SU-DHL-6 (cell line): ENCODE data around the gene OTUD7B.

Source experiments
- H2AFZ ChIP-seq: fragments of 200-600 bp; sonication (generic); 2 replicates; pipeline ENCODE4 v1.6.1; 2014; ENCODE audit warnings: low read depth, mild to moderate bottlenecking, moderate library complexity, mixed read lengths, antibody characterized with exemption, low read length; ENCODE audit not compliant: severe bottlenecking
- H3F3A ChIP-seq: fragments of 200-600 bp; shearing (Covaris generic); 2 replicates; pipeline ENCODE4 v1.6.0; 2016; ENCODE audit warnings: antibody characterized with exemption, mild to moderate bottlenecking; ENCODE audit not compliant: insufficient read depth
- H3K27ac ChIP-seq: fragments of 200-600 bp; sonication (generic); 2 replicates; pipeline ENCODE4 v1.5.1; 2016; ENCODE audit warnings: low read depth, mild to moderate bottlenecking, low read length, moderate library complexity, mixed read lengths
- H3K27me3 ChIP-seq: fragments of 200-600 bp; sonication (generic), shearing (Covaris generic); 2 replicates; pipeline ENCODE4 v1.6.0; 2014; ENCODE audit warnings: mild to moderate bottlenecking, low read length
- H3K36me3 ChIP-seq: fragments of 200-600 bp; sonication (generic); 2 replicates; pipeline ENCODE4 v1.6.1; 2014; ENCODE audit warnings: mild to moderate bottlenecking, low read length, mixed read lengths
- H3K4me2 ChIP-seq: fragments of 300-600, 200-600 bp; shearing (Covaris generic), sonication (generic); 2 replicates; pipeline ENCODE4 v1.6.0; 2014; ENCODE audit warnings: low read length, low read depth, mild to moderate bottlenecking; ENCODE audit not compliant: poor library complexity, severe bottlenecking
- H3K4me3 ChIP-seq: fragments of 200-600 bp; sonication (generic); 2 replicates; pipeline ENCODE4 v1.5.1; 2014; ENCODE audit warnings: antibody characterized with exemption, low read length, mild to moderate bottlenecking, mixed read lengths; ENCODE audit not compliant: insufficient read depth, poor library complexity, severe bottlenecking
- H3K79me2 ChIP-seq: fragments of 200-600 bp; sonication (generic); 2 replicates; pipeline ENCODE4 v1.6.1; 2014; ENCODE audit warnings: mild to moderate bottlenecking, low read length, moderate library complexity; ENCODE audit not compliant: insufficient read depth
- H3K9ac ChIP-seq: fragments of 200-600 bp; sonication (generic); 2 replicates; pipeline ENCODE4 v1.7.0; 2014; ENCODE audit warnings: mild to moderate bottlenecking, low read length
- H3K9me2 ChIP-seq: fragments of 200-600 bp; sonication (generic); replicated peaks from 2 replicates; pipeline ENCODE4 v1.6.1; 2014; ENCODE audit warnings: low read length; ENCODE audit not compliant: insufficient read depth
- H3K9me3 ChIP-seq: fragments of 200-600 bp; sonication (generic); 2 replicates; pipeline ENCODE4 v1.6.1; 2014; ENCODE audit warnings: low read length, mixed read lengths; ENCODE audit not compliant: insufficient read depth
- H4K20me1 ChIP-seq: fragments of 200-600 bp; sonication (generic); 2 replicates; pipeline ENCODE4 v1.6.1; 2014; ENCODE audit warnings: low read depth, mild to moderate bottlenecking, antibody characterized with exemption, low read length, moderate library complexity, mixed read lengths
- CTCF ChIP-seq: fragments of 200-600 bp; sonication (generic); IDR thresholded peaks from one replicate; pipeline ENCODE4 v1.5.1; 2017; ENCODE audit warnings: antibody characterized with exemption, mild to moderate bottlenecking, low read length, moderate library complexity; ENCODE audit not compliant: insufficient read depth, poor library complexity, severe bottlenecking
- EZH2phosphoT487 ChIP-seq: fragments of 200-600 bp; sonication (generic), shearing (Covaris generic); conservative IDR thresholded peaks from 2 replicates; pipeline ENCODE4 v1.6.1; 2018; ENCODE audit warnings: mild to moderate bottlenecking, antibody characterized with exemption, low read length, moderate library complexity, mixed read lengths

The OTUD7B gene

DNA sequence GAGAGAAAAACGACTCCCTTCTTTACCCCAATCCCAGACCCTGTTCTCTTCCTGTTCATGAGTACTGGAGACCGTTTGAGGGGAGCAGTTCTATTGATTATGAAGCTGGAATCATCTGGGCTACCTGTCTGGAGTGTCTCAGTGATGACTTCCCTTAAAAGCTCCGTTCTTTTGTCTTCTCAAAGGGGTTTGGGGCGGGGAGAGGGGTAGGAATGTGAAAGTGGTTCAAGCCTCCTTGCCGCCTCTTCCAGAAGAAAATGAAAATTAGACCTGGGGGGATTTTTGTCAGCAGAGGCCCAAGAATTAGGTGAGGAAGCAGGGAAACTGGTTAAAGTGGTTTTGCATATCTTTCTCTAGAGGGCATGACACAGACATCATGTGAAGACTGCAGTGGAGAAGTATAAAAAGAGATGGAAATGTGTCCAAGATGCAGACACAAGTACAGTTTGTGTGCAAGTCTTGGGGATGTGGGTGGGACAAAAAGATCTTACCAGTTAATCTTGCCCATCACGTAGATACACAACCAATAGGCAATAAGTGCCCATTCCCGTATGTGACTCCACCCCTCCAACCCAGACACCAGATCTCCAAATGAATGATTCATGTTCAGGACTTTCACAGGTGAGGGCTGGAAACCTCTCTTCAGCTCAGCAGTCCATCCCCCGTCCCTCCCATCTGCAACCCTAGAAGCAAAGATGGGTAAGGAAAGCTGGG is 73.4 kb downstream of the OTUD7B start:
- Histone ChIP-seq H4K20me1 (no peaks in the 10 kb centered on the region), H3K27ac (no peak overlapping the region), H3K27me3 (no peaks in the 10 kb centered on the region), H3K9me3 (no peaks in the 10 kb centered on the region), H3K36me3 (no peaks in the 10 kb centered on the region), H3F3A (no peaks in the 10 kb centered on the region), H3K9me2 (no peaks in the 10 kb centered on the region), H3K79me2 (no peaks in the 10 kb centered on the region), H2AFZ (no peak overlapping the region), H3K4me2 (no peak overlapping the region), H3K9ac (no peak overlapping the region), H3K4me3 (no peak overlapping the region)
- TF ChIP-seq EZH2phosphoT487, result no peak
- TF ChIP-seq CTCF, result no peak

DNA sequence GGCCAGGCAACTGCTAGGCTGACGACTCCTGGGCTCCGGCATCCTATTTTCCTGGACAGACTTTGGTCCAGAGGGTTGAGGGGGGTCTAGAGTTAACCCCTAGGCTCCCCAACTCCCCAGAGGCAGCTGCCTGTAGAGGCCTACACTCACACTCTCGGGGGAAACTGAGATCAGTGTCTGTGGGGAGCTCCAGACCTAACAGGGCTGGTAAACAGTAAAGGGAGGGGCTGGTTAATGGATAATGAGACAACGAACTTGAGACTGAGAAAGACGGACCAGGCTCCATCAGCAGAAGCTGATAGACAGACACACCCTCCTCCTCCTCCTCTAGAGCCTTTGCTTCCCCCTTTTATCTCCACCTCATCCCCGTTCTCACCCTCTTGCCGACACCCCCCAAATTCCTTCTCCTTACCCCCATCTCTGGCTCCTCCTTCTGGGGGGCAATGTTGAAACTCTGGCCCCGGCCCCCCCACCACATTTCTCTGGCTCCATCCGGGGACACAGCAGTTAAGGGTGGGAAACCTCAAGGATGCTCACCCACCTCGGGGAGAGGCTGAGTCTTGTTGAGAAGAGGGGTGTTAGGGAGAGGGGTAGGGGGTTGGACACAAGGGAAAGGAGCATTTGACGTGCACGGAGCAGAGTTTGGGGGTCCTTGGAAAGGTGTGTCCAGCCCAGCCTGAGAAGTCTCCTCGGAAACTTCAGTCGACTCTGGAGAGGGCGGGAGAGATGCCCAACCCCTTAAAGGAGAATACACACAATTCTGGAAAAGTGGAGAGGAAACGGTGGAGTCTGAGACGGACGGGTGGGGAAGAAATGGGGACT is 74.1 kb downstream of the OTUD7B start, which contains the start of gene MTMR11:
Gene MTMR11, minus strand, starts transcription at position 710 of the 822 bp plus-strand sequence. Its CDS starts 232 bp downstream, at position 478.
- H3K4me2 ChIP-seq, result no peak within 1 kb of the TSS
- no peak within 1 kb of the TSS for H2AFZ ChIP-seq

DNA sequence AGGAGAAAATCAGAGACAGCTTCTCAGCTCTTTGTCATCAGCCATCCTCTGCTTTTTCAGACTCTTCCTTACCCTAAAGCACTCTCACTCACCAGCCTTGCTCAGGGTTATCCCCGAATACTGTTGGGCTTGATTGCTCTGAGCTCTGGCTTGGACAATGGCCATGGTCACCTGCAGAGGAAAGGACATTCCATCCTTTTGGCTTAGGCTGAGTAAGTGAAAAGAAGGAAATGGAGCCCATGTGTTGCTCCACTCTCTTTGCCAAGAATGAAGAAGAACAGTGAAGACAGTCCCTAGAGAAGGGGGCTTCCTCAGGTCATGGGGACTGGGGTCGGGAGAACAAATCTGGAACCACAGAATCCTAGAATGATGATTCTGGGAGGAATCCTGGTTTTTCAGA is 76.2 kb downstream of the OTUD7B start:
- Histone ChIP-seq H3K36me3 (no peaks in the 10 kb centered on the region), H3K79me2 (no peaks in the 10 kb centered on the region), H3K9ac (no peak overlapping the region), H3K4me3 (no peak overlapping the region), H3K9me2 (no peaks in the 10 kb centered on the region), H3K4me2 (no peak overlapping the region), H3K9me3 (no peaks in the 10 kb centered on the region), H4K20me1 (no peaks in the 10 kb centered on the region), H3F3A (no peaks in the 10 kb centered on the region), H3K27me3 (no peaks in the 10 kb centered on the region), H2AFZ (no peak overlapping the region), H3K27ac (no peak overlapping the region)
- TF ChIP-seq EZH2phosphoT487, result no peak
- no peak for TF ChIP-seq CTCF

More for the DNA sequence above, 74.1 kb downstream of the OTUD7B start, which contains the start of gene MTMR11:
- Histone ChIP-seq H3K9me3 (no peaks in the 10 kb centered on the region), H3F3A (no peaks in the 10 kb centered on the region), H3K9me2 (no peaks in the 10 kb centered on the region), H3K4me3 (no peak within 1 kb of the TSS), H4K20me1 (no peaks in the 10 kb centered on the region), H3K36me3 (no peaks in the 10 kb centered on the region), H3K79me2 (no peaks in the 10 kb centered on the region), H3K9ac (no peak within 1 kb of the TSS), H3K27me3 (no peaks in the 10 kb centered on the region), H3K27ac (no peak within 1 kb of the TSS)
- no peak for TF ChIP-seq EZH2phosphoT487
- no peak for TF ChIP-seq CTCF
